ENCODE results near the gene ANO3.
"Not testable (repeated sequence)": the region's sequence is repeated elsewhere in the genome, so short reads cannot be mapped to it uniquely, and the experiment has no call there.

ANO3 gene

DNA sequence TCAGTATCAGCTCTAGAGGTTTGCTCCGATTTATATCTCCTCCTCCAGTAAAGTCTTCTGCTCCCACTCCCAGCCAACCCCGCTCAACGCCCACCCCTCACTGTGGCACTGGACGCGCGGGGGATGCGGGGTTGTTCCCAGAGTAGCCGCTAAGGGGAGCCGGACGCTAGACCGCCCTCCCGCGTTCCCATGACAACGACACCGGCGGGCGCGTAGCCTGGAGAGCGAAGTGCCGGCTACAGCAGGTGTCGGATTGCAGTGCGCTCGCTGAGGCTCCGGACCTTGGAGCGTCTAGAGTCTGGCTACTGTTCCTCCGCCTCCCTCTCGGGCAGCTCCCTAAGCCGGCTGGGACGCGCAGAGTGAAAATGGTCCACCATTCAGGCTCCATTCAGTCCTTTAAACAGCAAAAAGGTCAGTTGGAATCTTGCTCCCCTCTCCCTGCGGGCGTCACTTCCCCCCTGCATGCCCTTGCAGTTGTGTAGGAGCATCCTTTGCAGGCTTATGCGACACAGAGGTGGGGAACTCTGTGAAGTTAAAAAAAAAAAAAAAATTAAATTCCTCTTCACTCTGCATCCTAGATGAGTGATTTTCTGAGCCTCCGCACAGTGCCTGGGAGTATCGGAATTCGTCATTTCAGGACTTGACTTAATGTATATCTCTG, at the start of gene ANO3:
ANO3 (plus strand) TSS at position 220 of the 661 bp plus-strand sequence; CDS start at position 366, 146 bp downstream.
- DNase-seq (ENCODE audit: low read depth in 3 of 3, low spot score in 1 of 3) = no peak

GRCh38 chr11:26283852-26284408, 48.0 kb upstream of the ANO3 start:
- DNase-seq (ENCODE audit: low read depth in 3 of 3, low spot score in 1 of 3) = no peak

DNA sequence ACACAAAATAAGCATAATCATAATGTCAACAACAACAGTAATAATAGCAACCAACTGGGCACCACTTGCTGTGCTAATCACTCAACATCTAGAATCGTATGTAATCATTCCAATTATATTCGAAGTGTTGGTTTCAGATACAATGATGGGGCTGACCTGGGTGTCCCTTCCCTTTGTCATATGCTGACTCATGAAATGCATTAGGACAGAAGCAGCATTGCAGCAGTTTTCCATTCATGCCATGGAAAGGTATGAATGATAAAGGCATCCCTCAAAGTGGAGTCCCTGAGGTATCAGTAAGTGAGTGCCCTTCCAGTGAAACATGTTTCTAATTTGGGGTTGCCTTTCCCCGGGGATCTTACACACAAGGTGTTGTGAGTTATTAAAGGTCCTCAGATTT, 46.3 kb upstream of the ANO3 start:
- DNase-seq (ENCODE audit: low read depth in 3 of 3, low spot score in 1 of 3) = no peak

GRCh38 chr11:26286472-26287066, 45.4 kb upstream of the ANO3 start:
- DNase-seq (ENCODE audit: low read depth in 3 of 3, low spot score in 1 of 3) = no peak

GRCh38 chr11:26287067-26287518, 44.8 kb upstream of the ANO3 start:
- no peak for DNase-seq (ENCODE audit: low read depth in 3 of 3, low spot score in 1 of 3)

GRCh38 chr11:26297189-26297975, 34.5 kb upstream of the ANO3 start:
- DNase-seq (ENCODE audit: low read depth in 3 of 3, low spot score in 1 of 3) = no peak

- not testable (repeated sequence) for DNase-seq (ENCODE audit: low read depth in 3 of 3, low spot score in 1 of 3)
Measured at GRCh38 chr11:26316372-26316771, 15.6 kb upstream of the ANO3 start.

- DNase-seq (ENCODE audit: low read depth in 3 of 3, low spot score in 1 of 3) = no peak
Measured at GRCh38 chr11:26319906-26320305, 12.0 kb upstream of the ANO3 start.

- no peak for DNase-seq (ENCODE audit: low read depth in 3 of 3, low spot score in 1 of 3)
Measured at GRCh38 chr11:26321516-26321915, 10.4 kb upstream of the ANO3 start.

DNA sequence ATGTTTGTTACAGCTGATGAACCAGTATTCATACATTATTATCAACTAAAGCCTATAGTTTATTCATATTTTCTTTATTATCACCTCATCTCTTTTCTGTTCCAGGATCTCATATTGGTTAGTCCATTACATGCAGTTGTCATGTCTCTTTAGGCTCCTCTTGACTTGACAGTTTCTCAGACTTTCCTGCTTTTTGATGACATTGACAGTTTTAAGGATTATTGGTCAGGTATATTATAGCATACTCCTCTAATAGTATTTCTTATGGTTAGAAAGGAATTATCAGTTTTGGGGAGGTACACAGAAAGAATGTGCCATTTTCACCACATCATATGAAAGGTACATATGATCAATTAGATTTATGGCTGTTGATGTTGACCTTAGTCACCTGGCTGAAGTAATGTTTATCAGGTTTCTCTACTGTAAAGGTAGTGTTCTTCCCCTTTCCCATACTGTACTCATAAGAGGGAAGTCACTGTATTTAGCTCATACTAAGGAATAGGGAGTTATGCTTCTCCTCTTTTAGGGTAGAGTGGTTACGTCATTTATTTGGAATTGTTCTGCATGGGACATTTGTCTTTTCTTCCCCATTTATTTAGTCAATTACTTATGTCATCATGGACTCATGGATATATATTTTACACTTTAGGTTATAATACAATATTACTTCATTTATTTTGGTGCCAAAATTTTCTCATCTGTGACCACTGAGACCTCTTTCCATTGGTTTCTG, 9.4 kb upstream of the ANO3 start:
- DNase-seq (ENCODE audit: low read depth in 3 of 3, low spot score in 1 of 3) = no peak

- DNase-seq (ENCODE audit: low read depth in 3 of 3, low spot score in 1 of 3) = no peak
Measured at GRCh38 chr11:26323837-26324236, 8.1 kb upstream of the ANO3 start.

- DNase-seq (ENCODE audit: low read depth in 3 of 3, low spot score in 1 of 3) = no peak
Measured at GRCh38 chr11:26324270-26324669, 7.7 kb upstream of the ANO3 start.

DNA sequence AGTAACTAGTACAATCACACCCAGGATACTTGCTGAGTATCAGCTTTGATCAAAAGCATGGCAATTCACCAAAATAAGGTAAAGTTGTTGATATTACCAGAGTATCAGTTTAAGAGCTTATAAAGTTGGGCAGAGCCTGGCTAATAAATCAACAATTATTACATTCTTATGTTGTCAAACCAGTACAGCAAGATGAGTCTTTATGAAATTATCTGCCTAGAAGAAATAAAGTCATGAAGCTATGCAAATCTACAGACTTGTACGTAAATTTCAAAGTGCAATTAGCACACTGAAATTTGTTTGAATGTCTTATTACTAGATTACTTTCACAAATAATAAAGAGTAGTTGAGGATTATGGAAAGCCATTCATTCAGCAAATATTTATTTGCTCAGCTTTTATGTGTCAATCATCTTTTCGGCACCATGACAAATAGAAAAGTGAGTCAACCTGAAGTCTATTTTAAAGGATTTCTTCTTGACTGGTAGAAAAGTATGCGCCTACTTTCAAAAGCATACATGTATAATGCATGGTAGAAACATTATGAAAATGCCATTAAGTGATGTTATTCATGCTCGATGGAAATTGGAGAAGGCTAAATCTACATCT, 5.0 kb upstream of the ANO3 start:
- no peak for DNase-seq (ENCODE audit: low read depth in 3 of 3, low spot score in 1 of 3)

- DNase-seq (ENCODE audit: low read depth in 3 of 3, low spot score in 1 of 3) = no peak
Measured at GRCh38 chr11:26329206-26329605, 2.7 kb upstream of the ANO3 start.

DNA sequence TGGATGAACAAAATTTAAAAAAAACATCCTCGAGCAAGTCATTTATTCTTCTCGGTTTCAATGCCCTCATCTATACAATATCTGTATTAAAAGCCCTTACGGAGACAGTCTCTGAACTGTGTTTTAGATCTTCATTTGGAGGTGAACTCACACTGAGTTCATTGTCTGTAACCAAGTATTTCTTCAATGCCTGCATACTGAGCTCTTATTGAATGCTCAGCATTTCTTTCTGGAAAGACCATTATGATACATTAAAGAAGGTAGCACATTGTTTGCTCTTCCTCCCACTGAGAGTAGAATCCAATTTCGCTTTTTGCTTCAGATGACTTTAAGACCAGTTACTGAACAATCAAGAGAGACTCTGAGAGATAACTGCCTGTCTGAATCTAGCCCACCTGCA, 1.7 kb upstream of the ANO3 start:
- DNase-seq (ENCODE audit: low read depth in 3 of 3, low spot score in 1 of 3) = no peak

DNA sequence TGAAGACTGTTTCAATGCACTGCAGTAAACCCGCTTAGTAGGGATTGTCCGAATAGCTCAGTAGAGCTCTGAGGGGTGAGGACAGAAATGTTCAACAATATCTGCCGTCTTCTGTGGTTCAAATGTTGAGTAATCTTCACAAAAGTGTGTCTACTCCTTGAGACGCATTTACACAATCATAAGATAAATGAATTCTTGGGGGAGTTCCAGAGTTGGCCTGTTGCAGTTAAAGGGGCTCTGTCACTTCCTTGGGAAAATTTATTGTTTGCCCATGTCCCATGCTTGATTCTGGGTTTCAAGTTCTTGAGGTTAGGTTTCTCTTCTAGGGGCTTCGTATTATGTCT, 614 bp downstream of the ANO3 start:
- DNase-seq (ENCODE audit: low read depth in 3 of 3, low spot score in 1 of 3) = no peak

DNA sequence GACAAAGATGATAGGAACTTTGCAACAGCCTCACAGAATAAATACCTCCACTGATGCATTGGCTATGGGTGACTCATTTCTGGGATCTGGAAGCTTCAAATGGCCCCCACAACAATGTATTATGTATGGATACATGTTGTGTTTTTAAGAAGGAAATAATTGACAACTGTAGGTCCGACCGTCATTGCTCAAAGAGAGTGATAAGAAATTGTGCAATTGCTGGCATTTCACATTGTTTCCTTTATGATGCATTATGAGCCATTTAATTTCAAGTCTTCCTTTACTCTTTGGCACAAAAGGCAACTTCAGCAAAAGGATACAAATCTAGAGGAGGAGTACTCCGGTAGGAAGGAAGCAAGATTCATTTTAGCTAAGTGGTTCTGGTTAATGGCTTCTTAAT, 2.0 kb downstream of the ANO3 start:
- DNase-seq (ENCODE audit: low read depth in 3 of 3, low spot score in 1 of 3) = no peak

GRCh38 chr11:26335903-26336302, 4.0 kb downstream of the ANO3 start:
- DNase-seq (ENCODE audit: low read depth in 3 of 3, low spot score in 1 of 3) = no peak

DNA sequence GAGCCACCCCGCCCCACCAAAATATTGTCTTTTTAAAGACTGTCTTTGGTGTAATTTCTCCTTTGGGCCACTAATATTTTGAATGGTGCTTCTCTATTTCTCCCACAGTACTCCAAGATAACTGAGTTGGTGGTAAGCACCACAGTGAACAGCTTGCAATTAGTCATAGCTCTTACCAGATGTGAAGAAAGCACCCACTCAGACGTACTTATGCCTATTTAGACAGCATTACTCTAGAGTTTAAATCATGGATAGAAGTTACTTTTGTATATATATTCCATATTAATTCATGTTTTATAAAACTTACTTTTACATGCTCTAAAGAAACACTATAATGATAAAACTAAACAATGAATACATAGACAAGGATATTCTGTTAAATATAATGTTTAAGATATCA, 12.7 kb downstream of the ANO3 start:
- DNase-seq (ENCODE audit: low read depth in 3 of 3, low spot score in 1 of 3) = no peak

- no peak for DNase-seq (ENCODE audit: low read depth in 3 of 3, low spot score in 1 of 3)
Measured at GRCh38 chr11:26348776-26349175, 16.8 kb downstream of the ANO3 start.

DNA sequence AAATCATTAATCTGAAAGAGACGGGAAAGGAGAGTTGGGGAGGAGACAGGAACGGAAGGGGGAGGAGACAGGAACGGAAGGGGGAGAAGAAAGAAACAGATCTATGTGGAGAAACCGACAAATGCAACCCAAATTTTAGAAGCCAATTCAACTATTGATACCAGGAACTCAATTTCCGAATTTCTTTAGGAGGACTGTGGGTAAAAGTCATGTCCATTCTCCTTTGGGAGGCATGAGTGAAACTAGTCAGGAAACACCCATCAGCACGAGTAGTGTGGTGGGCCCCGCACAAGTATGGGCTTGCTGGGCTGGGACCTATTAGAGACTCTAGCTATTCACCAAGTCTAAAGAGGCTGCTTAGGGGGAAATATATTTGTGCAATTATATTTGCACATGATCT, 18.1 kb downstream of the ANO3 start:
- DNase-seq (ENCODE audit: low read depth in 3 of 3, low spot score in 1 of 3) = no peak

Measured in stimulated activated CD4-positive, alpha-beta T cell treated with anti-CD3 and anti-CD28 coated beads, TNF-alpha, amount 100 ng/mL, for 1 hour (primary cell).